ENCODE data around the gene DDHD1.
"Not testable (repeated sequence)": the region's sequence is repeated elsewhere in the genome, so short reads cannot be mapped to it uniquely, and the experiment has no call there.

GRCh38 chr14:53117479-53117878 is 35.6 kb downstream of the DDHD1 start:
- TF ChIP-seq CTCF (IDR thresholded peaks at IDR 0.05; ENCODE audit: insufficient read depth, low read length, poor library complexity, severe bottlenecking); EZH2phosphoT487 (conservative IDR thresholded peaks at IDR 0.05; ENCODE audit: low read length): not testable (repeated sequence)
